ENCODE data around the gene CDK11B.
A peak's percentile ranks its signal among the peaks of the same experiment; 100 is the strongest.
"Not testable (repeated sequence)": the region's sequence is repeated elsewhere in the genome, so short reads cannot be mapped to it uniquely, and the experiment has no call there.

Gene CDK11B

GRCh38 chr1:1658583-1659549, at the start of gene CDK11B:
Gene CDK11B, minus strand, starts transcription at chr1:1659004. Its CDS starts 1,519 bp downstream, at chr1:1657485.
- peak; percentile 93 for DNase-seq (ENCODE audit: low spot score)

- DNase-seq (ENCODE audit: low spot score), result not testable (repeated sequence)
These were observed 49.1 kb upstream of the CDK11B start for GRCh38 chr1:1707897-1708296.

GRCh38 chr1:1707241-1707640, 48.4 kb upstream of the CDK11B start:
- DNase-seq (ENCODE audit: low spot score), result not testable (repeated sequence)

- DNase-seq (ENCODE audit: low spot score), result not testable (repeated sequence)
These were observed 46.8 kb upstream of the CDK11B start for GRCh38 chr1:1705623-1706022.

- DNase-seq (ENCODE audit: low spot score), result not testable (repeated sequence)
These were observed 45.6 kb upstream of the CDK11B start for GRCh38 chr1:1704284-1704957.

- no peak for DNase-seq (ENCODE audit: low spot score)
These were observed 45.0 kb upstream of the CDK11B start for GRCh38 chr1:1703796-1704195.

GRCh38 chr1:1702506-1702905, 43.7 kb upstream of the CDK11B start:
- not testable (repeated sequence) for DNase-seq (ENCODE audit: low spot score)

- not testable (repeated sequence) for DNase-seq (ENCODE audit: low spot score)
These were observed 41.8 kb upstream of the CDK11B start for GRCh38 chr1:1700557-1700956.

GRCh38 chr1:1700067-1700466, 41.3 kb upstream of the CDK11B start:
- DNase-seq (ENCODE audit: low spot score), result not testable (repeated sequence)

GRCh38 chr1:1699061-1699460, 40.3 kb upstream of the CDK11B start:
- not testable (repeated sequence) for DNase-seq (ENCODE audit: low spot score)

- DNase-seq (ENCODE audit: low spot score), result not testable (repeated sequence)
These were observed 38.8 kb upstream of the CDK11B start for GRCh38 chr1:1697358-1698183.

- not testable (repeated sequence) for DNase-seq (ENCODE audit: low spot score)
These were observed 37.9 kb upstream of the CDK11B start for GRCh38 chr1:1696431-1697357.

- peak; percentile 91 for DNase-seq (ENCODE audit: low spot score)
These were observed 34.2 kb upstream of the CDK11B start, which contains the start of gene SLC35E2B for GRCh38 chr1:1692714-1693647. Gene SLC35E2B, minus strand, starts transcription at chr1:1692795. Its CDS starts 16,096 bp downstream, at chr1:1676699.

- peak; percentile 58 for DNase-seq (ENCODE audit: low spot score)
These were observed 33.5 kb upstream of the CDK11B start for GRCh38 chr1:1692324-1692713.

- not testable (repeated sequence) for DNase-seq (ENCODE audit: low spot score)
These were observed 32.6 kb upstream of the CDK11B start for GRCh38 chr1:1691443-1691842.

GRCh38 chr1:1689526-1689925, 30.7 kb upstream of the CDK11B start:
- DNase-seq (ENCODE audit: low spot score), result not testable (repeated sequence)

GRCh38 chr1:1687846-1688245, 29.0 kb upstream of the CDK11B start:
- no peak for DNase-seq (ENCODE audit: low spot score)

GRCh38 chr1:1684031-1684681, 25.4 kb upstream of the CDK11B start:
- DNase-seq (ENCODE audit: low spot score), result no peak

Data from putamen (tissue), 1 donor.